ENCODE measurements around the gene PTPRD.
"Not testable (repeated sequence)": the region's sequence is repeated elsewhere in the genome, so short reads cannot be mapped to it uniquely, and the experiment has no call there.

PTPRD gene

GRCh38 chr9:8978334-8978733 lies 1634.5 kb downstream of the PTPRD start:
- in situ Hi-C loops (cut with HindIII; ENCODE audit: low sequenced_read_pairs) = no loop called here
- no peak overlapping the region for H3K4me3 ChIP-seq (ENCODE audit: low read depth, low read length)
- TF ChIP-seq CTCF (IDR thresholded peaks at IDR 0.05; ENCODE audit: low read depth, low read length, missing control alignments) = no peak
- DNase-seq (ENCODE audit: low read depth) = no peak

- in situ Hi-C loops (cut with HindIII; ENCODE audit: low sequenced_read_pairs); DNase-seq (ENCODE audit: low read depth): not testable (repeated sequence)
These were observed 1644.5 kb downstream of the PTPRD start for GRCh38 chr9:8968350-8968749.

GRCh38 chr9:8963885-8964284 lies 1648.9 kb downstream of the PTPRD start:
- no peak for DNase-seq (ENCODE audit: low read depth)
- H3K4me3 ChIP-seq (ENCODE audit: low read depth, low read length) = no peak overlapping the region
- in situ Hi-C loops (cut with HindIII; ENCODE audit: low sequenced_read_pairs) = no loop called here
- no peak for TF ChIP-seq CTCF (IDR thresholded peaks at IDR 0.05; ENCODE audit: low read depth, low read length, missing control alignments)

More at GRCh38 chr9:8968350-8968749, 1644.5 kb downstream of the PTPRD start:
- not testable (repeated sequence) for H3K4me3 ChIP-seq (ENCODE audit: low read depth, low read length)

- in situ Hi-C loops (cut with HindIII; ENCODE audit: low sequenced_read_pairs) = no loop called here
- TF ChIP-seq CTCF (IDR thresholded peaks at IDR 0.05; ENCODE audit: low read depth, low read length, missing control alignments) = no peak
These were observed 1650.7 kb downstream of the PTPRD start for GRCh38 chr9:8962084-8962483.

GRCh38 chr9:8961186-8961851 lies 1651.5 kb downstream of the PTPRD start:
- in situ Hi-C loops (cut with HindIII; ENCODE audit: low sequenced_read_pairs) = no loop called here

More at GRCh38 chr9:8962084-8962483, 1650.7 kb downstream of the PTPRD start:
- DNase-seq (ENCODE audit: low read depth) = no peak
- H3K4me3 ChIP-seq (ENCODE audit: low read depth, low read length) = no peak overlapping the region

GRCh38 chr9:8960254-8960653 lies 1652.5 kb downstream of the PTPRD start:
- in situ Hi-C loops (cut with HindIII; ENCODE audit: low sequenced_read_pairs) = no loop called here
- H3K4me3 ChIP-seq (ENCODE audit: low read depth, low read length) = no peak overlapping the region
- DNase-seq (ENCODE audit: low read depth) = no peak
- no peak for TF ChIP-seq CTCF (IDR thresholded peaks at IDR 0.05; ENCODE audit: low read depth, low read length, missing control alignments)

More at GRCh38 chr9:8961186-8961851, 1651.5 kb downstream of the PTPRD start:
- no peak overlapping the region for H3K4me3 ChIP-seq (ENCODE audit: low read depth, low read length)
- no peak for DNase-seq (ENCODE audit: low read depth)
- TF ChIP-seq CTCF (IDR thresholded peaks at IDR 0.05; ENCODE audit: low read depth, low read length, missing control alignments) = no peak

- TF ChIP-seq CTCF (IDR thresholded peaks at IDR 0.05; ENCODE audit: low read depth, low read length, missing control alignments) = no peak
- H3K4me3 ChIP-seq (ENCODE audit: low read depth, low read length) = no peak overlapping the region
- in situ Hi-C loops (cut with HindIII; ENCODE audit: low sequenced_read_pairs) = no loop called here
These were observed 1654.4 kb downstream of the PTPRD start for GRCh38 chr9:8958358-8958757.

More at GRCh38 chr9:8958358-8958757, 1654.4 kb downstream of the PTPRD start:
- DNase-seq (ENCODE audit: low read depth) = no peak
